H1 (cell line): ENCODE results near the gene MTTP. TPM values are rescaled to one million over a fixed set of nuclear protein-coding genes. Genes with fewer than 3 reads are reported as not detected.

Source experiments
- CTCF ChIA-PET: fragments of 300-600 bp; sonication (Branson Sonifier 250); formaldehyde crosslinking; loops from one replicate; lab custom pipeline; 2021; ENCODE audit not compliant: partially characterized antibody; lab: Charles Lee
- POLR2A ChIA-PET: fragments of 300-600 bp; sonication (Branson Sonifier 250); formaldehyde crosslinking; loops from one replicate; lab custom pipeline; 2021; ENCODE audit warnings: inconsistent platforms; ENCODE audit not compliant: partially characterized antibody; lab: Charles Lee
- DNase-seq, 2 experiments: peaks; one replicate each; pipeline versions ENCODE4 v3.0.0 to v3.0.0-alpha.2; 2010 to 2022; ENCODE audit warnings: low spot score in 2 of 2, low read depth in 1 of 2, mixed read lengths in 1 of 2
- FAIRE-seq: peaks from 2 replicates; lab custom pipeline; 2011; peaks lifted over from hg19 to GRCh38; lab: Jason Lieb, UNC
- H2AFZ ChIP-seq: 2 replicates; pipeline ENCODE4 v1.8.1; 2012; ENCODE audit warnings: low read length, inconsistent platforms
- H2AK5ac ChIP-seq: 2 replicates; pipeline ENCODE4 v1.6.1; 2013; ENCODE audit warnings: low read depth, low read length
- H2BK120ac ChIP-seq: replicated peaks from 2 replicates; pipeline ENCODE3; 2013; ENCODE audit warnings: low read depth, low read length, inconsistent platforms
- H2BK12ac ChIP-seq: 2 replicates; pipeline ENCODE4 v1.6.1; 2013; ENCODE audit warnings: low read depth, low read length
- H2BK15ac ChIP-seq: 2 replicates; pipeline ENCODE4 v1.6.1; 2013; ENCODE audit warnings: low read length
- H2BK20ac ChIP-seq: 2 replicates; pipeline ENCODE4 v1.6.1; 2013; ENCODE audit warnings: low read length
- H2BK5ac ChIP-seq: 2 replicates; pipeline ENCODE4 v1.6.1; 2013; ENCODE audit warnings: low read depth, low read length
- H3K14ac ChIP-seq: 2 replicates; pipeline ENCODE4 v1.6.1; 2013; ENCODE audit warnings: inconsistent platforms; ENCODE audit not compliant: insufficient read length
- H3K18ac ChIP-seq: 2 replicates; pipeline ENCODE4 v1.6.1; 2013; ENCODE audit warnings: low read length; ENCODE audit errors: extremely low read depth
- H3K23ac ChIP-seq: 2 replicates; pipeline ENCODE4 v1.6.1; 2013; ENCODE audit warnings: inconsistent platforms; ENCODE audit not compliant: insufficient read length
- H3K23me2 ChIP-seq: 2 replicates; pipeline ENCODE4 v1.6.1; 2013; ENCODE audit warnings: low read depth, low read length
- H3K27ac ChIP-seq: 2 replicates; pipeline ENCODE4 v1.6.1; 2011; ENCODE audit warnings: low read depth, low read length, inconsistent platforms
- H3K27me3 ChIP-seq, 4 experiments: replicated peaks in 1 of 4; 1 replicate in 1 of 4; 2 replicates in 3 of 4; pipeline versions ENCODE4 v1.6.1 to v1.8.1; 2011 to 2013; ENCODE audit warnings: low read length in 3 of 4, mild to moderate bottlenecking in 3 of 4, inconsistent platforms in 2 of 4, mixed read lengths in 2 of 4, moderate library complexity in 1 of 4; ENCODE audit not compliant: control insufficient read depth in 3 of 4, insufficient read depth in 3 of 4; ENCODE audit errors: extremely low read depth in 1 of 4
- H3K36me3 ChIP-seq, 4 experiments: 2 replicates each; pipeline versions ENCODE4 v1.6.1 to v1.8.1; 2011 to 2013; ENCODE audit warnings: mild to moderate bottlenecking in 4 of 4, low read length in 3 of 4, moderate library complexity in 2 of 4, control low read depth in 1 of 4, inconsistent platforms in 1 of 4; ENCODE audit not compliant: insufficient read depth in 4 of 4, control insufficient read depth in 2 of 4
- H3K4ac ChIP-seq: replicated peaks from 2 replicates; pipeline ENCODE3; 2013; ENCODE audit warnings: low read length, low read depth, mixed read lengths, inconsistent platforms; ENCODE audit not compliant: insufficient read length
- H3K4me1 ChIP-seq, 4 experiments: replicated peaks in 1 of 4; 1 replicate in 1 of 4; 2 replicates in 3 of 4; pipeline versions ENCODE4 v1.6.1 to v1.8.1; 2011 to 2013; ENCODE audit warnings: low read length in 3 of 4, inconsistent platforms in 2 of 4, mixed read lengths in 1 of 4; ENCODE audit not compliant: insufficient read depth in 4 of 4, control insufficient read depth in 3 of 4
- H3K4me2 ChIP-seq, 2 experiments: 2 replicates each; pipeline versions ENCODE4 v1.6.1 to v1.8.1; 2011 to 2013; ENCODE audit warnings: low read depth in 2 of 2, low read length in 2 of 2, control low read depth in 1 of 2, inconsistent platforms in 1 of 2, mild to moderate bottlenecking in 1 of 2; ENCODE audit not compliant: insufficient read depth in 1 of 2
- H3K4me3 ChIP-seq, 4 experiments: fragments of 200-600, 300-600 bp in 1 of 4; sonication (generic), shearing (Covaris generic), sonication (Bioruptor Twin) in 1 of 4; 2 replicates each; pipeline versions ENCODE4 v1.5.1 to v1.8.1; 2011 to 2016; ENCODE audit warnings: low read length in 4 of 4, low read depth in 3 of 4, control low read depth in 2 of 4, inconsistent platforms in 2 of 4, mild to moderate bottlenecking in 2 of 4, mixed read lengths in 1 of 4, moderate library complexity in 1 of 4; ENCODE audit not compliant: insufficient read depth in 2 of 4; ENCODE audit errors: extremely low read depth in 1 of 4
- H3K56ac ChIP-seq: replicated peaks from 2 replicates; pipeline ENCODE3; 2013; ENCODE audit warnings: low read depth, mild to moderate bottlenecking, mixed read lengths, low read length, inconsistent platforms; ENCODE audit not compliant: insufficient read length
- H3K79me1 ChIP-seq: 2 replicates; pipeline ENCODE4 v1.6.1; 2013; ENCODE audit warnings: low read depth, low read length, control low read depth
- H3K79me2 ChIP-seq, 2 experiments: 2 replicates each; pipeline versions ENCODE4 v1.6.1 to v1.8.1; 2012 to 2013; ENCODE audit warnings: low read length in 2 of 2, mild to moderate bottlenecking in 2 of 2, inconsistent platforms in 1 of 2; ENCODE audit not compliant: insufficient read depth in 2 of 2, control insufficient read depth in 1 of 2
- H3K9ac ChIP-seq, 4 experiments: replicated peaks in 1 of 4; 1 replicate in 1 of 4; 2 replicates in 3 of 4; pipeline versions ENCODE4 v1.6.1 to v1.8.1; 2011 to 2013; ENCODE audit warnings: low read depth in 3 of 4, low read length in 3 of 4, control low read depth in 2 of 4, mild to moderate bottlenecking in 2 of 4, moderate library complexity in 2 of 4, inconsistent platforms in 1 of 4; ENCODE audit errors: extremely low read depth in 1 of 4
- H3K9me3 ChIP-seq, 2 experiments: 2 replicates each; pipeline versions ENCODE4 v1.6.1 to v1.8.1; 2012 to 2013; ENCODE audit warnings: mild to moderate bottlenecking in 2 of 2, moderate library complexity in 2 of 2, control low read depth in 1 of 2, inconsistent platforms in 1 of 2, low read depth in 1 of 2, low read length in 1 of 2, mixed read lengths in 1 of 2; ENCODE audit not compliant: insufficient read depth in 2 of 2
- H4K20me1 ChIP-seq, 2 experiments: replicated peaks in 1 of 2; 2 replicates each; pipeline versions ENCODE3 to v1.8.1; 2011 to 2013; ENCODE audit warnings: inconsistent platforms in 2 of 2, low read length in 2 of 2, mild to moderate bottlenecking in 1 of 2; ENCODE audit not compliant: insufficient read depth in 2 of 2, control insufficient read depth in 1 of 2
- H4K5ac ChIP-seq: 2 replicates; pipeline ENCODE4 v1.6.1; 2013; ENCODE audit warnings: low read length, low read depth, mixed read lengths, inconsistent platforms; ENCODE audit not compliant: insufficient read length
- H4K8ac ChIP-seq: 2 replicates; pipeline ENCODE4 v1.8.0; 2013; ENCODE audit warnings: mild to moderate bottlenecking, moderate library complexity, low read length, inconsistent platforms; ENCODE audit not compliant: insufficient read depth; ENCODE audit errors: extremely low read depth
- H4K91ac ChIP-seq: replicated peaks from 2 replicates; pipeline ENCODE3; 2013; ENCODE audit warnings: low read length, mixed read lengths, inconsistent platforms; ENCODE audit not compliant: insufficient read length
- EP300 ChIP-seq, 2 experiments: IDR thresholded peaks; 1 replicate in 1 of 2; 2 replicates in 1 of 2; pipeline ENCODE4 v1.6.1; 2011 to 2012; ENCODE audit warnings: low read depth in 2 of 2, low read length in 2 of 2, mild to moderate bottlenecking in 2 of 2, borderline replicate concordance in 1 of 2, inconsistent platforms in 1 of 2, moderate library complexity in 1 of 2
- polyA plus RNA-seq, 7 experiments: library from polyadenylated mRNA; depleted of rRNA in 3 of 7; stranded (reverse) in 5 of 7; unstranded in 2 of 7; fragments of >200 nt in 5 of 7; fragments of 200-250 nt in 2 of 7; gene quantifications; 1 replicate in 5 of 7; 2 replicates in 1 of 7; 4 replicates in 1 of 7; pipeline versions ENCODE4 v1.2.1 to v1.2.3, GENCODE V29; 2011 to 2013; ENCODE audit warnings: missing spikeins in 2 of 7, mixed read lengths in 2 of 7
- total RNA-seq: library from RNA; stranded (reverse); fragmentation: NEBNext Ultra II Directional; extraction: Animal tissue kit (Norgen Biotek cat#: 25700); gene quantifications from 2 replicates; pipeline ENCODE4 v1.2.1, GENCODE V29; 2021

Gene MTTP
- total and polyA plus RNA-seq, 2 of the 8 experiments (the other 6 are each of a cell fraction or from before 2014, with no cell fraction given) = 0.12 to 0.26 TPM

DNA sequence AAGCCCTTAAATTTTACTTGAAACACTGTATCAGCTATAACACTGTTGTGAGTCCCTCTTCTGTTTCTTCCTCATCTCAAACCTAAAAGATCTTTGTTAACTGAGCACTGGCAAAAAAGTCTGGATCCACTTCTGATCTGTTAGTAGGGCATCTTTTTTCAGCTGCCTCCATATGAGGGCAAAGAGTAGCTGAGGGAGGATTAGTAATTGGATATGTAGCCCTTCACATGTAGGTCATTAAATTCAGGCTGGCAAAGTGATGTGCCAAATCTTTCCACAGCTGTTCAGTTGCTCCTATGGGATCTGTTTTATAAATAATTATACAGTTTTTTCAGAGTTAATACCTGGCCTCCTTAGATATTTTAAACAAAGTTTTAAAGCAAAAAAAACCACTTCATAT is 9.7 kb upstream of the MTTP start:
- Histone ChIP-seq H3K4me3 (no peak overlapping the region), H3K36me3 (no peaks in the 10 kb centered on the region)
- TF ChIP-seq EP300 (IDR thresholded peaks at IDR 0.05; ENCODE audit: borderline replicate concordance in 1 of 2, low read depth in 2 of 2, low read length in 2 of 2) = no peak

More for the DNA sequence above, 9.7 kb upstream of the MTTP start:
- Histone ChIP-seq H3K4ac (no peak overlapping the region), H3K9me3 (no peaks in the 10 kb centered on the region), H3K27me3 (no peaks in the 10 kb centered on the region), H3K23ac (no peak overlapping the region), H2AK5ac (no peak overlapping the region), H3K23me2 (peaks cover 5% of the 10 kb centered on the region; the same call in 1 of the 2 replicates), H3K14ac (no peak overlapping the region), H4K20me1 (no peaks in the 10 kb centered on the region), H2BK120ac (no peak overlapping the region), H2BK20ac (no peak overlapping the region), H3K79me1 (no peaks in the 10 kb centered on the region), H3K56ac (no peak overlapping the region), H4K5ac (no peak overlapping the region), H4K8ac (no peak overlapping the region), H4K91ac (no peak overlapping the region), H2BK15ac (no peak overlapping the region), H3K18ac (no peak overlapping the region), H3K9ac (no peak overlapping the region), H3K27ac (no peak overlapping the region), H2AFZ (no peak overlapping the region), H2BK12ac (no peak overlapping the region), H3K79me2 (no peaks in the 10 kb centered on the region), H2BK5ac (no peak overlapping the region), H3K4me2 (no peak overlapping the region), H3K4me1 (no peaks in the 10 kb centered on the region; a peak in 1 of 7 replicates)
- FAIRE-seq = no peak
- ChIA-PET CTCF (no interaction called here), POLR2A (no interaction called here)
- no peak for DNase-seq
